DOHH2 (cell line): ENCODE results near the gene TJP2.
"Not testable (repeated sequence)": the region's sequence is repeated elsewhere in the genome, so short reads cannot be mapped to it uniquely, and the experiment has no call there.

ENCODE experiments used
- H3F3A ChIP-seq: fragments of 200-600 bp; sonication (generic), shearing (Covaris generic); 2 replicates; pipeline ENCODE4 v1.6.0; 2016; ENCODE audit warnings: antibody characterized with exemption, mild to moderate bottlenecking; ENCODE audit not compliant: control insufficient read depth, insufficient read depth
- H3K27ac ChIP-seq: fragments of 200-600 bp; sonication (generic); 2 replicates; pipeline ENCODE4 v1.5.1; 2014; ENCODE audit warnings: low read depth, mild to moderate bottlenecking, low read length, moderate library complexity
- H3K27me3 ChIP-seq: fragments of 200-600 bp; sonication (generic); 2 replicates; pipeline ENCODE4 v1.6.1; 2014; ENCODE audit warnings: mild to moderate bottlenecking, low read length, mixed read lengths; ENCODE audit not compliant: control insufficient read depth
- H3K36me3 ChIP-seq: fragments of 200-600 bp; sonication (generic); 2 replicates; pipeline ENCODE4 v1.6.1; 2014; ENCODE audit warnings: mild to moderate bottlenecking, low read length, moderate library complexity, mixed read lengths; ENCODE audit not compliant: control insufficient read depth
- H3K4me1 ChIP-seq: fragments of 200-600 bp; sonication (generic); 2 replicates; pipeline ENCODE4 v1.6.1; 2014; ENCODE audit warnings: mild to moderate bottlenecking, low read length, mixed read lengths; ENCODE audit not compliant: control insufficient read depth
- H3K4me2 ChIP-seq: fragments of 200-600 bp; sonication (generic); 2 replicates; pipeline ENCODE4 v1.6.0; 2014; ENCODE audit warnings: mild to moderate bottlenecking, low read length, moderate library complexity
- H3K4me3 ChIP-seq: fragments of 200-600 bp; sonication (generic); 2 replicates; pipeline ENCODE4 v1.5.1; 2014; ENCODE audit warnings: mild to moderate bottlenecking, low read length, mixed read lengths
- H3K79me2 ChIP-seq: fragments of 200-600 bp; sonication (generic); 2 replicates; pipeline ENCODE4 v1.6.1; 2014; ENCODE audit warnings: mild to moderate bottlenecking, low read length, mixed read lengths; ENCODE audit not compliant: control insufficient read depth
- H3K9me2 ChIP-seq: fragments of 200-600 bp; sonication (generic); replicated peaks from 2 replicates; pipeline ENCODE4 v1.6.1; 2014; ENCODE audit warnings: mild to moderate bottlenecking, low read length, mixed read lengths; ENCODE audit not compliant: control insufficient read depth
- H3K9me3 ChIP-seq: fragments of 200-600 bp; sonication (generic); 2 replicates; pipeline ENCODE4 v1.6.1; 2014; ENCODE audit warnings: antibody characterized with exemption, low read length, mixed read lengths; ENCODE audit not compliant: control insufficient read depth, insufficient read depth
- H4K20me1 ChIP-seq: fragments of 200-600 bp; sonication (generic); 2 replicates; pipeline ENCODE4 v1.6.0; 2014; ENCODE audit warnings: low read depth, mild to moderate bottlenecking, antibody characterized with exemption, low read length, moderate library complexity; ENCODE audit not compliant: control insufficient read depth, insufficient read depth
- CTCF ChIP-seq: fragments of 200-600 bp; sonication (generic); IDR thresholded peaks from one replicate; pipeline ENCODE4 v1.5.1; 2014; ENCODE audit warnings: antibody characterized with exemption, mild to moderate bottlenecking, low read depth, low read length; ENCODE audit not compliant: poor library complexity, severe bottlenecking
- EZH2phosphoT487 ChIP-seq: fragments of 200-600 bp; sonication (generic); IDR thresholded peaks from 2 replicates; pipeline ENCODE4 v1.6.1; 2017; ENCODE audit warnings: borderline replicate concordance, mild to moderate bottlenecking, antibody characterized with exemption, low read length, moderate library complexity, mixed read lengths

TJP2 gene

GRCh38 chr9:69158471-69158870 is 15.6 kb upstream of the TJP2 start:
- no peaks in the 10 kb centered on the region for H3K79me2 ChIP-seq
- TF ChIP-seq CTCF (no peak), EZH2phosphoT487 (no peak)
- H3K27ac ChIP-seq, result no peak overlapping the region
- H3K36me3 ChIP-seq, result no peaks in the 10 kb centered on the region
- peaks cover 23% of the 10 kb centered on the region for H3K4me1 ChIP-seq
- H3K9me3 ChIP-seq, result no peaks in the 10 kb centered on the region
- H3K4me3 ChIP-seq, result no peak overlapping the region
- no peaks in the 10 kb centered on the region for H3F3A ChIP-seq
- no peaks in the 10 kb centered on the region for H3K27me3 ChIP-seq
- no peak overlapping the region for H3K4me2 ChIP-seq
- no peaks in the 10 kb centered on the region for H4K20me1 ChIP-seq
- H3K9me2 ChIP-seq, result no peaks in the 10 kb centered on the region

GRCh38 chr9:69164573-69164972 is 9.5 kb upstream of the TJP2 start:
- H3K79me2 ChIP-seq, H3K4me3 ChIP-seq, H3K4me1 ChIP-seq, H3K36me3 ChIP-seq, H3K27ac ChIP-seq, H3K4me2 ChIP-seq, H3K9me2 ChIP-seq, H4K20me1 ChIP-seq, H3F3A ChIP-seq, H3K9me3 ChIP-seq, H3K27me3 ChIP-seq: not testable (repeated sequence)

GRCh38 chr9:69165581-69165980 is 8.5 kb upstream of the TJP2 start:
- Histone ChIP-seq H3K36me3 (no peaks in the 10 kb centered on the region), H3K4me3 (no peak overlapping the region), H3K4me1 (peaks cover 7% of the 10 kb centered on the region), H3K79me2 (no peaks in the 10 kb centered on the region), H3F3A (peaks cover 3% of the 10 kb centered on the region; the same call in 1 of the 2 replicates), H4K20me1 (no peaks in the 10 kb centered on the region), H3K9me3 (no peaks in the 10 kb centered on the region), H3K27me3 (no peaks in the 10 kb centered on the region), H3K9me2 (no peaks in the 10 kb centered on the region), H3K4me2 (no peak overlapping the region), H3K27ac (no peak overlapping the region)
- TF ChIP-seq EZH2phosphoT487 (no peak), CTCF (no peak)

DNA sequence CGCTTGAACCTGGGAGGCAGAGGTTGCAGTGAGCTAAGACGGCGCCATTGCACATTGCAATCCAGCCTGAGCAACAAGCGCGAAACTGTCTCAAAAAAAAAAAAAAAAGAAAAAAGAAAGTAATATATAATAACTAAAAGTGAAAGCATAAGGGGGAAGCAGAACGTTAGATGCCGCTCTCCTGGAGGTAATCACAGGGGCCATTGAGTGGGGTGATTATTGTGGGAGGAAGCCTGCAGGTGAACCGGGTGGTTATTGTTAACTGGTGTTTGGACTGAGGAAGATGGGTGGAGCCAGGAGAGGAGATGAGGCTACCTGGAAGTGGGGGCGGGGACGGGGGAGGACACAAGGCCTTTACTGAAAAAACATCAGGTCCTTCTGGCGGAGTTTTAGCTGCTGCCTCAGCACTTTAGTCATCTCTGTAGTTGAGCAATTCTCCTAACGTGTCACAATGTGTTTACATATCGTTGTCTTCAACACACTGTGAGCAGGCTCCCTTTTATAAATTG is 5.3 kb upstream of the TJP2 start:
- no peaks in the 10 kb centered on the region for H3K9me3 ChIP-seq
- H3K4me1 ChIP-seq, result peaks cover 23% of the 10 kb centered on the region
- H3K79me2 ChIP-seq, result no peaks in the 10 kb centered on the region
- no peaks in the 10 kb centered on the region for H3K9me2 ChIP-seq
- no peak overlapping the region for H3K27ac ChIP-seq
- H3K27me3 ChIP-seq, result no peaks in the 10 kb centered on the region
- H3K4me3 ChIP-seq, result peak overlapping the region; percentile 47
- H3K36me3 ChIP-seq, result no peaks in the 10 kb centered on the region
- H3K4me2 ChIP-seq, result peak overlapping the region; percentile 57; the same call in 1 of the 2 replicates
- H3F3A ChIP-seq, result peaks cover 3% of the 10 kb centered on the region; the same call in 1 of the 2 replicates
- TF ChIP-seq CTCF (no peak), EZH2phosphoT487 (no peak)
- H4K20me1 ChIP-seq, result no peaks in the 10 kb centered on the region
